GM20000 (cell line): ENCODE measurements around the gene MRPL50.

Experiments
- DNase-seq: peaks from one replicate; pipeline ENCODE4 v3.0.0; 2012; ENCODE audit warnings: low spot score
- CTCF ChIP-seq: IDR thresholded peaks from 2 replicates; pipeline ENCODE4 v1.5.1; 2012; ENCODE audit warnings: mild to moderate bottlenecking, control low read depth; ENCODE audit errors: extremely low read depth, missing control alignments

Gene MRPL50

DNA sequence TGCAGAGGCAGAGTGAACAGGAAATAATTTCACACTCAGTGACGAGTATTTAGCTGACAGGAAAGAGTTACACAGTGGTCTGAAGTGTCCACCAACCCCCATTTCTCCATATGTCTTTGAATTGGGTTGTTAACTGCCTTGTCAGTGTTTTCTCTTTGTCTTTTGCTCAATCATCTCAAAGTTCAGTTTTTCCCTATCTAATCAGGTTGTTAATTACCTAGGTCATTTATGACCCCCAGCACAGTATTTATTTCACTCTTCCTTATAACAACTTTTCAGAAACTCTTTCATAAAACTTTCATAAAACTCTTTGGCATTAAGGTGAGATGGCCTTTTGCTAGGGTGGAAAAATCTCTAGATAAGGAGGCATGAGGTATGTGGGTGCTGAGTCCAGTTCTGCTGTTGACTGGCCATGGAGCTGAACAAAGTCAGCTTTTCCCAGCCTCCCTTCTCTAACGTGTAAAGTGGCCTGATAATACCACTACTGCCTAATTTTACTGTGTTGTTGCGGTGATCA lies 42.4 kb upstream of the MRPL50 start:
- DNase-seq: no peak

GRCh38 chr9:101438523-101438922 lies 40.1 kb upstream of the MRPL50 start:
- no peak for DNase-seq
- no peak for TF ChIP-seq CTCF

More for the DNA sequence above, 42.4 kb upstream of the MRPL50 start:
- TF ChIP-seq CTCF: no peak

GRCh38 chr9:101437806-101438232 lies 39.4 kb upstream of the MRPL50 start:
- no peak for DNase-seq
- TF ChIP-seq CTCF: no peak

DNA sequence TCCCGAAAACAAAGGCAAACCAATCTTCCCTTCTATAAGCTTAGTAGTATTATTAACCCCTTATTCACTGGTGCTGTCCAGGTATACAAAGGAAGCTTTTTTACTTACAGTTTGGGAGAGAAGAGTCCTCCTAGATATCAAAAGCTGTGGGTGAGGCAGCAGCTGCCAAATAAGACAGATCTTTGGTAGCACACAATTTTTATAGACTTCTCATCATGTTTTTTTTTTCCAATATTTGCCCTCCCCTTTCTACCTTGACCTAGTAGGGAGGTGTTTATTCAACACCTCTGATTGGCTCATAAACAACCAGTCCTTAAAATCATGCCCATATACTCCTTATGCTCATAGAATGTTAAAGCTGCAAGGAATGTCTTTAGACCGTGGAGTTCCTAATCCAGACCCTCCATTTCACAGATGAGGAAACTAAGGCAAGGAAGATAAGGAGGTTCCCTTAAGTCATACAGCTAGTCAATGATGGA lies 37.2 kb upstream of the MRPL50 start, which contains the start of gene ALDOB:
TSS of gene ALDOB (minus strand) at position 174 of the 479 bp plus-strand sequence. CDS start 4,887 bp downstream, outside the sequence.
- no peak for DNase-seq
- no peak for TF ChIP-seq CTCF

DNA sequence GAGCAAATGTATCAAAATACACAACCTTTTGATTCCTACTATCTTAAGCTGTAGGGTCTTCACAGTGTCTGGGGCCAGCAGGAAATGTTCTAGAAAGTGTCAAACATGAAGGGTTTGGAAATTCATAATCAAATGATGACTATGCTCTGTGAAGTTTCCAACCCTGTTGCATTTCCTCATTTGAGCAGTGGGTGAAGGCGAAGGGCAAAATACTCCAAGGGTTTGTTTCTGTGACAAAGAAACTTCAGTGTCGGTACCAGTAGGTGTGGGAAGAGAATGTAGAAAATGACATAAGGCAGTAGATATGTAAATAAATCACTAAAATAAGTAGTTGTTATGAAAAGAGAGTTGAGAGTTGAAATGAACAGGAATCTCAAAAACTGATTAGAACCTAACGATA lies 36.6 kb upstream of the MRPL50 start:
- no peak for DNase-seq
- no peak for TF ChIP-seq CTCF

GRCh38 chr9:101433229-101433628 lies 34.8 kb upstream of the MRPL50 start:
- no peak for DNase-seq
- no peak for TF ChIP-seq CTCF

- DNase-seq: no peak
- no peak for TF ChIP-seq CTCF
Observed at GRCh38 chr9:101432740-101433139, 34.3 kb upstream of the MRPL50 start.
